Neutrophil (primary cell): ENCODE results near the gene ELAPOR2.

Experiments
- H3K27ac ChIP-seq: fragments of 200-600 bp; sonication (generic); 2 replicates; pipeline ENCODE4 v1.5.1; 2016; ENCODE audit warnings: mild to moderate bottlenecking, moderate library complexity
- H3K27me3 ChIP-seq: fragments of 200-600 bp; sonication (generic); 2 replicates; pipeline ENCODE4 v1.6.0; 2016; ENCODE audit warnings: mild to moderate bottlenecking
- H3K36me3 ChIP-seq: fragments of 200-600 bp; sonication (generic); 2 replicates; pipeline ENCODE4 v1.5.1; 2017
- H3K4me1 ChIP-seq, 2 experiments: fragments of 200-600 bp in 1 of 2; sonication (generic) in 1 of 2; 1 replicate in 1 of 2; 2 replicates in 1 of 2; pipeline versions ENCODE4 v1.5.1 to v1.6.1; 2013 to 2016; ENCODE audit warnings: low read depth in 1 of 2, low read length in 1 of 2, mild to moderate bottlenecking in 1 of 2, moderate library complexity in 1 of 2; ENCODE audit not compliant: control insufficient read depth in 1 of 2, insufficient read depth in 1 of 2
- H3K4me3 ChIP-seq, 2 experiments: fragments of 200-600 bp in 1 of 2; sonication (generic) in 1 of 2; 1 replicate in 1 of 2; 2 replicates in 1 of 2; pipeline ENCODE4 v1.5.1; 2013 to 2016; ENCODE audit warnings: low read depth in 1 of 2, low read length in 1 of 2, mild to moderate bottlenecking in 1 of 2, moderate library complexity in 1 of 2
- H3K9me3 ChIP-seq: fragments of 200-600 bp; sonication (generic); 2 replicates; pipeline ENCODE4 v1.5.1; 2016
- TF ChIP-seq, protein P1 (sequence below): fragments of 200-600 bp; sonication (generic); IDR thresholded peaks from 2 replicates; pipeline ENCODE4 v1.5.1; 2016; ENCODE audit warnings: antibody characterized with exemption

Gene ELAPOR2

DNA sequence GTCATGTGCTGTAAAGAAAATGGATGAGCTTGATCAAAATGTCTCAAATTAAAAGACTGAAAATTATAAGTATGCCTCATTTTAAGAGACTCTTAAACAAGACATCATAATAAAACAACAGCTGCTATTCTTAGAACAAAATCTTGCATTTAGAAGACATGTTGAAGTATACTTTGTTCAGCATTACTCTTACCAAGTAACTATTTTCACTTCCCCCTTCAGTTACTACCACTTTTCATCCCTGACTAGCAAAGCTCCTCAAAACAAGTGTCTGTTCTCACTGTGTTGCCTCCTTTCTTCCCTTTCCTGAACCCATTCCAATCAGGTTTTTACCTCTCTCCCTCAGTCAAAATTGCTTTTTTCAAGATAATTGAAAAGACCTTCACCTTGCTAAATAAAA lies 31.6 kb downstream of the ELAPOR2 start:
- no peaks in the 10 kb centered on the region for H3K9me3 ChIP-seq
- H3K36me3 ChIP-seq, result no peaks in the 10 kb centered on the region
- H3K4me3 ChIP-seq, result no peak overlapping the region
- H3K27me3 ChIP-seq, result no peaks in the 10 kb centered on the region
- no peaks in the 10 kb centered on the region for H3K4me1 ChIP-seq
- TF ChIP-seq, protein P1, sequence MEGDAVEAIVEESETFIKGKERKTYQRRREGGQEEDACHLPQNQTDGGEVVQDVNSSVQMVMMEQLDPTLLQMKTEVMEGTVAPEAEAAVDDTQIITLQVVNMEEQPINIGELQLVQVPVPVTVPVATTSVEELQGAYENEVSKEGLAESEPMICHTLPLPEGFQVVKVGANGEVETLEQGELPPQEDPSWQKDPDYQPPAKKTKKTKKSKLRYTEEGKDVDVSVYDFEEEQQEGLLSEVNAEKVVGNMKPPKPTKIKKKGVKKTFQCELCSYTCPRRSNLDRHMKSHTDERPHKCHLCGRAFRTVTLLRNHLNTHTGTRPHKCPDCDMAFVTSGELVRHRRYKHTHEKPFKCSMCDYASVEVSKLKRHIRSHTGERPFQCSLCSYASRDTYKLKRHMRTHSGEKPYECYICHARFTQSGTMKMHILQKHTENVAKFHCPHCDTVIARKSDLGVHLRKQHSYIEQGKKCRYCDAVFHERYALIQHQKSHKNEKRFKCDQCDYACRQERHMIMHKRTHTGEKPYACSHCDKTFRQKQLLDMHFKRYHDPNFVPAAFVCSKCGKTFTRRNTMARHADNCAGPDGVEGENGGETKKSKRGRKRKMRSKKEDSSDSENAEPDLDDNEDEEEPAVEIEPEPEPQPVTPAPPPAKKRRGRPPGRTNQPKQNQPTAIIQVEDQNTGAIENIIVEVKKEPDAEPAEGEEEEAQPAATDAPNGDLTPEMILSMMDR, result no peak
- no peak overlapping the region for H3K27ac ChIP-seq

DNA sequence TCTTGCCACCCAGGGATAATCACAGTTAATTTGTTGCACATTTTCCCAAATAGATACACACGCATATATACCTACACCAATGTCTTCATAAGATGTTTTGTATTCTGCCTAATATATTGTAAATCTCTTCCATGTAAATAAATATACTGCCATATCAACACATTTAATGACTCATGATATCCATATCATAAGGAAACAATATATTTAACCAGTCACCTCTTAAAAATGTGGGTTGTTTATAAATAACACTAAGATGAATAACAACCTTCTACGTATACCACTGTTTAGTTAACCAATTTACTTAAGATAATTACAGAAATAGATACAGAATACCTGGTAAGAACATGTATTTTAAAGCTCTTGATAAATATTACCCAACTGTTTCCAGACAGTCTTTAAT lies 38.2 kb downstream of the ELAPOR2 start:
- TF ChIP-seq, protein P1, result no peak
- Histone ChIP-seq H3K27me3 (no peaks in the 10 kb centered on the region), H3K27ac (no peak overlapping the region), H3K36me3 (no peaks in the 10 kb centered on the region), H3K4me3 (no peak overlapping the region), H3K9me3 (no peaks in the 10 kb centered on the region), H3K4me1 (no peaks in the 10 kb centered on the region)

DNA sequence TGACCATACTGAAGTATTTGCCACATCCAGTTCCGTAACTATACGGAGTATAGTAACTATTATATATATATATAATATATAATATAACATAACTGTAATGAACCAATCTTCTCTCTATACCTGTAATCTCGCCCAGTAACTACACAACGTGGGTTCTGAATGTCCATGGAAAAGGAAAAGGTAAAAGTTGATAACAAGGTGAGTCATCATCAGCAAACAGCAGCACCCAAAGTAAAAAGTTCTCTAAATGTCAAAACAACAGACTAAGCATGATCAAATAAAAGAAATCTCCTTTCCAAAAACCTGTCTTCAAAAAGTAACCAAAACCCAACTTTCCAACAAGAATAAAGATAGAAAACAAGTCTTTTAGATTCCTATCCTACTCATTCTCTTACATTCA lies 42.8 kb downstream of the ELAPOR2 start:
- TF ChIP-seq, protein P1, result no peak
- H3K4me3 ChIP-seq, result no peak overlapping the region
- no peak overlapping the region for H3K27ac ChIP-seq
- H3K36me3 ChIP-seq, result no peaks in the 10 kb centered on the region
- no peaks in the 10 kb centered on the region for H3K27me3 ChIP-seq
- no peaks in the 10 kb centered on the region for H3K9me3 ChIP-seq
- no peaks in the 10 kb centered on the region for H3K4me1 ChIP-seq

DNA sequence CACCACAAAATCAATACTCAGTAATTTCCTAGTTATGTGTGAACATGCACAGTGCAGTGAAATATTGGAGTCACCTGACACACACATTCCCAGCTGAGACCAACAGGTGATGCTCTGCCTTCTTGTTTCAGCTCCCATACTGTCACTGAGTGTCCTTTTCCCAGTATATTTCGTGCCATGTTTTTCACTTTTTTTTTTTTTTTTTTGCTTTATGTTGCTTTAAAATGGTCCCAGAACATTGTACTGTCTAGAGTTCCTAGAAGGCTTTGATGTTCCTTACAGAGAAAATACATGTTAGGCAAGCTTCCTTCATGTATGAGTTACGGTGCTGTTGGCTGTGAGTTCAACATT lies 45.6 kb downstream of the ELAPOR2 start:
- Histone ChIP-seq H3K4me1 (no peaks in the 10 kb centered on the region), H3K27me3 (no peaks in the 10 kb centered on the region), H3K27ac (no peak overlapping the region), H3K36me3 (no peaks in the 10 kb centered on the region), H3K9me3 (no peaks in the 10 kb centered on the region), H3K4me3 (no peak overlapping the region)
- TF ChIP-seq, protein P1, result no peak

DNA sequence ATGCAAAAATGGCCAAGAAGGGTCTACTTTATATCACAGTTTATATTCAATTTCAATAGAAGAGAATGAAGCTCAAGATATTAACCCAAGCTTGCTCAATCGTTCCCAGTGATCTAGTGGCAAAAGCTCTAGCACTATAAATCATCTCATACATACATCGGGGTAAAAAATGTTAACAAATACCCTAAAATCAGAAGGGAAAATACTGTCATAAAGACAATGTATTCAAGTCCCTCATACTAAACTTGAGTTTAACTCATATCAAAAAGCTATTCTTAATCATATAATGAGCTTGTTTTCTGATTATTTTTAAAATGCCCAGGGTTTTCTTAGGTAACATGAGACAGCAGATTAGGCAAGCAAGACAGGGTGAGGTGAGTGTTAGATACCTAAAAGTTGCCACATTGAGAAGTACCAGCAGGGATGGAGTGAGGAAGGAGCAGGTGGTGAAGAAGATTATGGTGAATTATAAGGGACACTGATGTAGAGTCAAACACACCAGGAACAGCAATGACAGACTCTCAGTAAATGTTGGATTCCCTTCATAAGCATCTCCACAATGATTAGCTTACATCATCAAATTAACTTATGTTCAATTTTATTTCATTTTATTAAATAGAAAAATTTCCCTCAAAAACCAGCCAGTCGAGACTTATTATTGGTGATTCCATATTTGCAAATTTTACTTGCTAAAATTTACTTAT lies 46.2 kb downstream of the ELAPOR2 start:
- no peaks in the 10 kb centered on the region for H3K9me3 ChIP-seq
- no peaks in the 10 kb centered on the region for H3K27me3 ChIP-seq
- H3K4me3 ChIP-seq, result no peak overlapping the region
- no peak overlapping the region for H3K27ac ChIP-seq
- TF ChIP-seq, protein P1, result no peak
- H3K36me3 ChIP-seq, result no peaks in the 10 kb centered on the region
- no peaks in the 10 kb centered on the region for H3K4me1 ChIP-seq
